ENCODE data around the gene TMEM271.

The TMEM271 gene

DNA sequence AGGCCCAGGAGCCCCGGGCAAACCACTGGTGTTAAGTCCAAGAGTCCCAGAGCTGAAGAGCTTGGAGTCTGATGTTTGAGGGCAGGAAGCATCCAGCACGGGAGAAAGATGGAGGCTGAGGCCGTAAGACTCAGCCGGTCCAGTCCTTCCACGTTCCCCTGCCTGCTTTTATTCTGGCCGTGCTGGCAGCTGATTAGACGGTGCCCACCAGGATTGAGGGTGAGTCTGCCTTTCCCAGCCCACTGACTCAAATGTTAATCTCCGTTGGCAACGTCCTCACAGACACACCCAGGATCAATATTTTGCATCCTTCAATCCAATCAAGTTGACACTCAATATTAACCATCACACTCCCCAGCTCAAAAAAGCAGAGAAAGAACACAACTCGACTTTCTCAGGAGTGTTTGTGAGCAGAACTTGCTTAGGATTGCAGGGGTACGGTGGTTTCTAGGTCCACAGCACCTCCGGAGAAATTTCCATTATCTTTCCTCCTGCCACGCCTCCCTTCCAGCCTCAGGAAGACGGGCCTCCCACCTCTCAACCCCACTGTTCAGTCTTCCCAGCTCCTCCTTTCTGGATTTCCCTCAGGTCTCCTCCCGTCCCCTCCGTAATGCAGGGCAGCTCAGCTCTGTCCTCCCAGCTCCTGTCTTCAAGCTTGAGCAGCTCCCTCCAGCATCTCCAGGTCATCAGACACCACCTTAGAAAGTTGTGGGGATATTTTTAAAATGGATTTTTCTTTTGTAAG is 13.3 kb upstream of the TMEM271 start:
- no peak overlapping the region for H3K27ac ChIP-seq (ENCODE audit: low read depth, low read length, severe bottlenecking)
- no peak overlapping the region for H3K4me3 ChIP-seq (ENCODE audit: extremely low read depth, insufficient read depth, low read length, poor library complexity, severe bottlenecking)
- no peaks in the 10 kb centered on the region for H3K36me3 ChIP-seq (ENCODE audit: control insufficient read depth, insufficient read depth, low read length)
- WGBS, 2 experiments (ENCODE audit: insufficient coverage in 2 of 2), result 87 to 92% methylated on average over 10 to 15 of the region's 16 CpGs
- no peaks in the 10 kb centered on the region for H3K9me3 ChIP-seq (ENCODE audit: control insufficient read depth, low read length)
- no peaks in the 10 kb centered on the region for H3K4me1 ChIP-seq (ENCODE audit: control insufficient read depth, insufficient read depth, low read length, poor library complexity, severe bottlenecking)

DNA sequence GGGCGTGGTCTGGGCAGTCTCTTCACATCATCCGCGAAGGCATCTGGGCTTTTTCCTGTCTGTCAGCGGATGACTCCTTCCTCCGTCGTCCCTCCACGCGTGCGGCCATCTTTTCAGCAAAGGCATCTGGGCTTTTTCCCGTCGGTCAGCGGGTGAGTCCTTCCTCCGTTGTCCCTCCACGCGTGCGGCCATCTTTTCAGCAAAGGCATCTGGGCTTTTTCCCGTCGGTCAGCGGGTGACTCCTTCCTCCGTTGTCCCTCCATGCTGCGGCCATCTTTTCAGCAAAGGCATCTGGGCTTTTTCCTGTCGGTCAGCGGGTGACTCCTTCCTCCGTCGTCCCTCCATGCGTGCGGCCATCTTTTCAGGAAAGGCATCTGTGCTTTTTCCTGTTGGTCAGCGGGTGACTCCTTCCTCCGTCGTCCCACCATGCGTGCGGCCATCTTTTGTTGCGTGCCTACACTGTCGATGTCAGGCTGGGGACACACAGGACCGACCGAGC is 12.3 kb upstream of the TMEM271 start:
- 89 to 94% methylated on average over 32 to 34 of the region's 36 CpGs for WGBS, 2 experiments (ENCODE audit: insufficient coverage in 2 of 2)
- no peaks in the 10 kb centered on the region for H3K9me3 ChIP-seq (ENCODE audit: control insufficient read depth, low read length)
- no peak overlapping the region for H3K27ac ChIP-seq (ENCODE audit: low read depth, low read length, severe bottlenecking)
- H3K36me3 ChIP-seq (ENCODE audit: control insufficient read depth, insufficient read depth, low read length), result no peaks in the 10 kb centered on the region
- no peak overlapping the region for H3K4me3 ChIP-seq (ENCODE audit: extremely low read depth, insufficient read depth, low read length, poor library complexity, severe bottlenecking)
- H3K4me1 ChIP-seq (ENCODE audit: control insufficient read depth, insufficient read depth, low read length, poor library complexity, severe bottlenecking), result no peaks in the 10 kb centered on the region

DNA sequence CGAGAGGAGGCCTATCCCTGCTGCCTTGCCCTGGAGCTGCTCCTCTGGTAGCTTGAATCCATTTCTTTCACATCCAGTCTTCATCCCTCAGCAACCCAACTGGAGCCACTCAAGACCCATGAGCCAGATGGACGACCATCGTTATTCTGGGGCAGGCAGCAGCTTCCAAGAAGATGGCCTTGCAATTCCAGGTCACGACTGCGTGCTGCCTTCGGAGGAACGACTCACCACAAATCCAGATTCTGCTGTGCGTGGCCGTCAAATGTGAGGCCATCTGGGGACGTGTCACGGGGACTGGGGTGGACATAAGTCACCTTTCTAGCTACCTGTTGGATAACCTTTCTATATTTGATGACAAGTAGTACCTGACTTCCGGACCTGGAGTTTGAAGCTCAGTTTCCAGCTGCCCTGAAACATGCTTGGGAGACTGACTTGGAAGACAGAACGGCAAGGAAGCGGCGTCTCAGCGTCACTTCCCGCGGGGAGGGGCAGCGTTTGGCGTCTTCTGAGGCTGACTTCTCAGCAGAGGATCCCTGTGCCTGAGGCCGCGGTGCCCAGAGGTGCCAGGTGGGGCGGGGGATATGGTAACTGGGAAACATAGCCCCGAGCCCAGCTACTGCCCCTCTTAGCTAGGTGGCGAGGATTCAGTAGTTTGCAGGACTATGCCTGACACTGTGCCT is 11.7 kb upstream of the TMEM271 start:
- no peaks in the 10 kb centered on the region for H3K4me1 ChIP-seq (ENCODE audit: control insufficient read depth, insufficient read depth, low read length, poor library complexity, severe bottlenecking)
- H3K27ac ChIP-seq (ENCODE audit: low read depth, low read length, severe bottlenecking), result no peak overlapping the region
- H3K9me3 ChIP-seq (ENCODE audit: control insufficient read depth, low read length), result no peaks in the 10 kb centered on the region
- H3K4me3 ChIP-seq (ENCODE audit: extremely low read depth, insufficient read depth, low read length, poor library complexity, severe bottlenecking), result no peak overlapping the region
- WGBS, 2 experiments (ENCODE audit: insufficient coverage in 2 of 2), result 86 to 90% methylated on average over 22 to 25 of the region's 25 CpGs
- no peaks in the 10 kb centered on the region for H3K36me3 ChIP-seq (ENCODE audit: control insufficient read depth, insufficient read depth, low read length)

DNA sequence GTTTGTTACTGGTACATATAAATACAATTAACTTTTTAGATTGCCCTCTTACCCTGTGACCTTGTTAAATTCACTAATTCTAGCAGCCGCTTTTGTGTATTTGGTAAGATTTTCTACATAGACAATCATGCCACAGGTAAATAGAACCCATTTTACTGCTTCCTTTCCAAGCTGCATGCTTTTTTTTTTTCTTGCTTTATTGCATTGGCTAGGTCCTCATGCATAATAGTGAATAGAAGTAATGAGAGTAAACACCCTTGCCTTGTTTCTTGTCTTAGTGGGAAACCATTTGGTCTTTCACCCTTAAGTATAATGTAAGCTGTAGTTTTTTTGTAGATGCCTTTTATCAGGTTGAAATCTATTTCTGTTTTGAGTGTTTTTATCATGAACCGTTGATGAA is 7.7 kb upstream of the TMEM271 start:
- H3K27ac ChIP-seq (ENCODE audit: low read depth, low read length, severe bottlenecking), result no peak overlapping the region
- no peaks in the 10 kb centered on the region for H3K4me1 ChIP-seq (ENCODE audit: control insufficient read depth, insufficient read depth, low read length, poor library complexity, severe bottlenecking)
- WGBS, 2 experiments (ENCODE audit: insufficient coverage in 2 of 2), result no CpG with 5 or more reads among the region's 2 CpGs
- H3K4me3 ChIP-seq (ENCODE audit: extremely low read depth, insufficient read depth, low read length, poor library complexity, severe bottlenecking), result no peak overlapping the region
- H3K36me3 ChIP-seq (ENCODE audit: control insufficient read depth, insufficient read depth, low read length), result no peaks in the 10 kb centered on the region
- H3K9me3 ChIP-seq (ENCODE audit: control insufficient read depth, low read length), result no peaks in the 10 kb centered on the region

DNA sequence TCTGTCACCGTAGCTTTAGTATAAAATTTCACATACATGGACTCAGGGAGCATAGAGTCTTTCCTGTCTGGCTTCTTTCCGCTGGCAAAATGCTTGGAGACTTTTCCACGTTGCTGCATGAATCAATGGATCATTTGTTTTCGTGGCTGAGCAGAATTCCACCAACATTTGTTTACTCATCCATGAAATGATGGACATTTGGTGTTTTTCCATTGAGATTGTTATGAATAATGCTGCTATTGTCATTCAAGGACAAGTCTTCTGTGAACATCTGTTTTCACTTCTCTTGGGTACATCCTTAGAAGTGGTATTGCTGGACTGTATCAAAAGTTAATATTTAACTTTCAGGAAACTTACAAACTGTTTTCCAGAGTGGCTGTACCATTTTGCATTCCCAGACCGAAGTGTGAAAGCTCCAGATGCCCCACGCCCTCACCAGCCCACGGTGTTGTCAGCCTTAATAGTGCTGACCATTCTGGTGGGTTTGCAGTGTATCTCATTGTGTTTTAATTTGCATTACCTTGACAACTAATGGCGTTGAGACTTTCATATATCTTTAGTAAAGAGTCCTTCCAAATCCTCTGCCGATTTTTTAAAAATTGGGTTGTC is 5.8 kb upstream of the TMEM271 start:
- H3K4me1 ChIP-seq (ENCODE audit: control insufficient read depth, insufficient read depth, low read length, poor library complexity, severe bottlenecking), result peaks cover 11% of the 10 kb centered on the region
- no peak overlapping the region for H3K4me3 ChIP-seq (ENCODE audit: extremely low read depth, insufficient read depth, low read length, poor library complexity, severe bottlenecking)
- no peak overlapping the region for H3K27ac ChIP-seq (ENCODE audit: low read depth, low read length, severe bottlenecking)
- no peaks in the 10 kb centered on the region for H3K36me3 ChIP-seq (ENCODE audit: control insufficient read depth, insufficient read depth, low read length)
- no peaks in the 10 kb centered on the region for H3K9me3 ChIP-seq (ENCODE audit: control insufficient read depth, low read length)
- WGBS, 2 experiments (ENCODE audit: insufficient coverage in 2 of 2), result 69 to 90% methylated on average over 4 to 7 of the region's 9 CpGs

DNA sequence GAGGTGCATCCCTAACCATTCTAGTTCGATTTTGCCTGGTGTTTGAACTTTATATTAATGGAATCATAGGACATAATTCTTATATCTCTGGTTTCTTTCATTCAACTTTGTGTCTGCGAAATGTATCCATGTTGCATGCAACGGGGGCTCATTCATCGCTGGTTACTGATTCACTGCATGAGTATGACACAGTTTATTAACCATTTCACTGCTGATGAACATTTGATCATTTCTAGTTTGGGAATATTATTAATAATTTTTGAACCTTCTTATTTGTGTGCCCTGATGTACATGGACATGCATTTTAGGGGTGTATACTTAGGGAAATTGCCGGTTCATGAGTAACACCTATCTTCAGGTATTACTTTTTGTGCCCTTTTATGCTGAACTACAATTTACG is 5.1 kb upstream of the TMEM271 start:
- 73 to 100% methylated on average over 1 to 3 of the region's 6 CpGs for WGBS, 2 experiments (ENCODE audit: insufficient coverage in 2 of 2)
- Histone ChIP-seq H3K4me3 (ENCODE audit: extremely low read depth, insufficient read depth, low read length, poor library complexity, severe bottlenecking) (no peak overlapping the region), H3K36me3 (ENCODE audit: control insufficient read depth, insufficient read depth, low read length) (no peaks in the 10 kb centered on the region), H3K4me1 (ENCODE audit: control insufficient read depth, insufficient read depth, low read length, poor library complexity, severe bottlenecking) (peaks cover 11% of the 10 kb centered on the region), H3K9me3 (ENCODE audit: control insufficient read depth, low read length) (no peaks in the 10 kb centered on the region), H3K27ac (ENCODE audit: low read depth, low read length, severe bottlenecking) (no peak overlapping the region)

DNA sequence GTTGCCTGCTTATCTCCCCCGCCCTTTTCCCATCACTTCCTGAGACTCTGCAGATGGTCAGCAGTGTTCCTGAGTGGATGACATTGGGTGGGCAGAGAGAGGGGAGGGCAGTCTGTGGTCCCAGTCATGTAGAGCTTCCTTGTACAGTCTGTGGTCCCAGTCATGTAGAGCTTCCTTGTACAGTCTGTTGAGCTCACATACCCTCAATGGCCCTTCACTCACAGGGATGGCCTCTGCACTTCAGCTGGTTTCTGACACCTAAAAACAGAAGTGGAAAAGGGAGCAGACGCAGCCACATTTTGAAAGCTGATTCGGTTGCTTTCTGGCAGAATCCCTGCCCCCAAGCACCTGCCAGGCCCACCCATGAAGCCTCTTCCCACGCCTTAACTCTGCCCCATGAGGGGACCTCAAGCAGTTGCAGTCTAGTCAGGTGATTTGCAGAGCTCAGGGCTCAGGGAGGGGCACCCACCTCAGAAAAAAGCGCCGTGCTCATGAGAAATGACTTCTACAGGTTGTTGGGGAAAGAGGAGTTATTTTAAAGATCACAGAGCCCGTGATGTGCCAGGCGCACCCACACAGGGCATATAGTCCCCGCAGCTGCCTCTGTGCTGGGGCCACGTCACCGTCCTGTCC is 3.6 kb upstream of the TMEM271 start:
- Histone ChIP-seq H3K27ac (ENCODE audit: low read depth, low read length, severe bottlenecking) (no peak overlapping the region), H3K36me3 (ENCODE audit: control insufficient read depth, insufficient read depth, low read length) (no peaks in the 10 kb centered on the region), H3K4me1 (ENCODE audit: control insufficient read depth, insufficient read depth, low read length, poor library complexity, severe bottlenecking) (peaks cover 13% of the 10 kb centered on the region), H3K4me3 (ENCODE audit: extremely low read depth, insufficient read depth, low read length, poor library complexity, severe bottlenecking) (no peak overlapping the region), H3K9me3 (ENCODE audit: control insufficient read depth, low read length) (no peaks in the 10 kb centered on the region)
- 73 to 79% methylated on average over 7 to 11 of the region's 11 CpGs for WGBS, 2 experiments (ENCODE audit: insufficient coverage in 2 of 2)

DNA sequence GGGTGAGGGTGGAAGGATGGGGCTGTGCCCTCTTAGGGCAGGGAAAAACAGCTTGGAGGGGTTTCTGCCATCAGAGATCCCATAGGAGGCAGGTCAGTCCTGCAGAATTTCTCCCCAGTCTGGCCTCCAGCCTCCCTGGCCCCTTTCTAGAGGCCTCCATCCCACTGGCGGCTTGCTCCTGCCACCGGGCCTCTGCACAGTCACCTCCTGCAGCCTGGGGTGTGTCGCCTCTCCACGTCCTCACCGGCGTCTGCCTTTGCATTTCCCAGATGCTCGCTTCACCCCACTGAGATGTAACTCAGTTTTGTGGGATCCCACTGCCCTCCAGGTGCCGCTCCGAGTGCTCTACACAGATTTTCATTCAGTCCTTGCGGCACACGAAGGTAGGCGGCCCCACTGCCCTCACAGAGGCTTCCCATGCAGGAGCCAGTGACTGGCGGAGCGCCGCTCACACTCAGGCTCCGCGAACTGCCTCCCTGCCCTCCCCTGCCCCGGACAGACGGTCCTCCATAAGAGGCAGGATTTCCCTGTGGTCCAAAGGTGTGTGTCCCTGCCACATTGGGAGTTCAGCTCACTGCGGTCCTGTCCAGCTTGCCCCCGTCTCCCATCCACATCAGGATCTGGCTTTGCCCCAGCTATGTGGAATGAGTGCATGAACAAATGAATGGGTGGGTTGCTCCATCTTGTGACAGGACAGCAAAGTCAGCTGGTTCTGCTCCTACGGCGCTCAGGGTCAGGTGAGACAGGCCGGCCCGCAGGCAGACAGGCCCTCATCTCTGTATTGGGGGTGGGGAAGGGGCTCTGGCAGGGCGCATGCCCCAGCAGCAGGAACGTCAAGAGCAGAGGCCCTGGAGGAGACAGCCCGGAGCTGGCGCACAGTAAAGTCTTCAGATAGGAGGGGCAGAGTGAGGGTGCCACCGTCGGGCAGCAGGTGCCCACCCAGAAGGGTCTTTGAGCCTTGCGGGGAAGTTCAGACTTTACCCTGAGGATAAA is 2.7 kb upstream of the TMEM271 start:
- Histone ChIP-seq H3K36me3 (ENCODE audit: control insufficient read depth, insufficient read depth, low read length) (no peaks in the 10 kb centered on the region), H3K9me3 (ENCODE audit: control insufficient read depth, low read length) (no peaks in the 10 kb centered on the region), H3K4me3 (ENCODE audit: extremely low read depth, insufficient read depth, low read length, poor library complexity, severe bottlenecking) (no peak overlapping the region), H3K27ac (ENCODE audit: low read depth, low read length, severe bottlenecking) (no peak overlapping the region), H3K4me1 (ENCODE audit: control insufficient read depth, insufficient read depth, low read length, poor library complexity, severe bottlenecking) (peaks cover 13% of the 10 kb centered on the region)
- WGBS, 2 experiments (ENCODE audit: insufficient coverage in 2 of 2), result 57 to 64% methylated on average over 26 to 30 of the region's 32 CpGs

DNA sequence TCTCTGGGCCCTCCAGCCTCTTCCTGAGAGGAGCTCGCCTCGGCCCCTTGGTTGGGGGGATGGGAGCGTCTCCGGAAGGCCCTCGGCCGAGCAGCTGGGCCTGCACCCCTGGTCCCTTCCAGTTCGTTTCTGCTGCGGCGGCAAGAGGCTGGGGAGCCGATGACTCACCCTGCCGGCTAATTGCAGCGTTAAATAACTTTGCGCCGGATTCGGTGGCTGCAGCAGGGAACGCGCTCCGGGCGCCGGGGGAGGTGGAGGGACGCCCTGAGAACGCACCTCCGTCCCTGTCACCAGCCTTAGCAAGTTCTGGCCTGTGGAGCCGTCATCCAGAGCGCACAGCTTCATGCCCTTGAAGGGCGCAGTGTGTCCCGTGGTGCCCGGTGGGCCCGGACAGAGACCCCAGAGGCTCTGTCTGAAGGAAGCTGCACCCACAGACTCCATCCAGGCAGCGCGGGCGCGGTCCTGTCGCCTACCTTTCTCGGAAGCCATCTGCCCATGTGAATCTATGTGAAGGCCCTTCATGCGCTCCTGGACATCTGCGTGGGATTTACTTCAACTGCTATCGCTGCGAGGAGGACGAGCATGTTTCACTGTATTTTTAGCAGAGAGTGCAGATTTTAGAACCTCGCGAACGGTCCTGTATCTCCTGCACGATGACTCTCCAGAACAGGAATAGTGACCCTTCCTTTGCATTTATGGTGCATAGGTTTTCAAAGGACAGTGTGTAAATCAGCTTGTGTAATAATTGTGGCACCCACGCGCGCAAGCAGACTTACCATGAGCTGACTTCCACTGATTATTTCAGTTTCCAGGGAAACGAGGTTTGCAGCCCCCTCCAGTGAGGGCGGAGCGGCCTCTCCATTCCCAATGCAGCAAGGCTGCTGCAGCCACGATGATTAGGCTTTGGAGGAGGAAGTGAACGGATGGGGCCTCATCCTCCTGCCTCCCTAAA is 1.7 kb upstream of the TMEM271 start:
- H3K27ac ChIP-seq (ENCODE audit: low read depth, low read length, severe bottlenecking), result no peak overlapping the region
- WGBS, 2 experiments (ENCODE audit: insufficient coverage in 2 of 2), result 3% methylated on average over 47 of the region's 52 CpGs
- no peaks in the 10 kb centered on the region for H3K9me3 ChIP-seq (ENCODE audit: control insufficient read depth, low read length)

More for the DNA sequence above, 1.7 kb upstream of the TMEM271 start:
- Histone ChIP-seq H3K4me1 (ENCODE audit: control insufficient read depth, insufficient read depth, low read length, poor library complexity, severe bottlenecking) (peaks cover 13% of the 10 kb centered on the region), H3K4me3 (ENCODE audit: extremely low read depth, insufficient read depth, low read length, poor library complexity, severe bottlenecking) (peak overlapping the region; percentile 30), H3K36me3 (ENCODE audit: control insufficient read depth, insufficient read depth, low read length) (no peaks in the 10 kb centered on the region)

Data from mesodermal cell (in vitro differentiated cells).